Measurements from ENCODE around the gene KIRREL1. TPM values are rescaled to one million over a fixed set of nuclear protein-coding genes. Genes with fewer than 3 reads are reported as not detected.
A peak's percentile ranks its signal among the peaks of the same experiment; 100 is the strongest.

KIRREL1 gene
- total RNA-seq, 1 donor from 2014 or later = 195 TPM

- H2AFZ ChIP-seq (ENCODE audit: low read depth, low read length) = no peak overlapping the region
- H3K9me3 ChIP-seq (ENCODE audit: insufficient read depth, low read depth, low read length) = no peaks in the 10 kb centered on the region
- H3K9ac ChIP-seq (ENCODE audit: low read length) = peak overlapping the region; percentile 96
- H3K27me3 ChIP-seq (ENCODE audit: insufficient read depth, low read length) = no peaks in the 10 kb centered on the region
- H3K36me3 ChIP-seq (ENCODE audit: insufficient read depth, low read length) = peaks cover 2% of the 10 kb centered on the region
- peak overlapping the region; percentile 94 for H3K4me3 ChIP-seq (ENCODE audit: insufficient read depth, low read depth, low read length)
- H3K4me2 ChIP-seq (ENCODE audit: low read length) = peak overlapping the region; percentile 90
- Mint-ChIP-seq H3K4me3 (ENCODE audit: unreplicated experiment) (peak overlapping the region; percentile 88), H3K4me1 (ENCODE audit: low read depth, unreplicated experiment) (peaks cover 48% of the 10 kb centered on the region), H3K9me3 (ENCODE audit: unreplicated experiment) (no peaks in the 10 kb centered on the region), H3K36me3 (ENCODE audit: low read depth, unreplicated experiment) (peaks cover 5% of the 10 kb centered on the region), H3K27ac (ENCODE audit: unreplicated experiment) (peak overlapping the region; percentile 70), H3K27me3 (ENCODE audit: low read depth, unreplicated experiment) (no peaks in the 10 kb centered on the region)
- H4K20me1 ChIP-seq (ENCODE audit: insufficient read depth, low read length) = peaks cover 62% of the 10 kb centered on the region
- no peak for FAIRE-seq
- TF ChIP-seq CTCF (IDR thresholded peaks at IDR 0.05; ENCODE audit: insufficient read depth, low read depth, low read length) = no peak
- no peak for TF ChIP-seq EZH2 (IDR thresholded peaks at IDR 0.05; ENCODE audit: insufficient read depth, low read length)
- DNase-seq (ENCODE audit: low read depth) = no peak
- peaks cover 32% of the 10 kb centered on the region for H3K4me1 ChIP-seq (ENCODE audit: insufficient read depth, low read length)
- no peak overlapping the region for H3K27ac ChIP-seq (ENCODE audit: low read depth, low read length)
- H3K79me2 ChIP-seq (ENCODE audit: insufficient read depth, low read length) = peaks cover 73% of the 10 kb centered on the region
Measured at GRCh38 chr1:157995583-157996169, 2.2 kb downstream of the KIRREL1 start.

- Histone ChIP-seq H3K79me2 (ENCODE audit: insufficient read depth, low read length) (peaks cover 80% of the 10 kb centered on the region), H3K4me1 (ENCODE audit: insufficient read depth, low read length) (peaks cover 32% of the 10 kb centered on the region), H3K27ac (ENCODE audit: low read depth, low read length) (no peak overlapping the region), H3K9ac (ENCODE audit: low read length) (peak overlapping the region; percentile 96), H4K20me1 (ENCODE audit: insufficient read depth, low read length) (peaks cover 69% of the 10 kb centered on the region), H3K4me2 (ENCODE audit: low read length) (peak overlapping the region; percentile 90), H3K4me3 (ENCODE audit: insufficient read depth, low read depth, low read length) (no peak overlapping the region), H2AFZ (ENCODE audit: low read depth, low read length) (no peak overlapping the region), H3K27me3 (ENCODE audit: insufficient read depth, low read length) (no peaks in the 10 kb centered on the region), H3K36me3 (ENCODE audit: insufficient read depth, low read length) (peaks cover 2% of the 10 kb centered on the region), H3K9me3 (ENCODE audit: insufficient read depth, low read depth, low read length) (no peaks in the 10 kb centered on the region)
- DNase-seq (ENCODE audit: low read depth) = no peak
- H3K36me3 Mint-ChIP-seq (ENCODE audit: low read depth, unreplicated experiment) = peaks cover 8% of the 10 kb centered on the region
- no peaks in the 10 kb centered on the region for H3K27me3 Mint-ChIP-seq (ENCODE audit: low read depth, unreplicated experiment)
- H3K27ac Mint-ChIP-seq (ENCODE audit: unreplicated experiment) = no peak overlapping the region
- TF ChIP-seq CTCF (IDR thresholded peaks at IDR 0.05; ENCODE audit: insufficient read depth, low read depth, low read length) (no peak), EZH2 (IDR thresholded peaks at IDR 0.05; ENCODE audit: insufficient read depth, low read length) (no peak)
- no peak for FAIRE-seq
- no peaks in the 10 kb centered on the region for H3K9me3 Mint-ChIP-seq (ENCODE audit: unreplicated experiment)
- peak overlapping the region; percentile 88 for H3K4me3 Mint-ChIP-seq (ENCODE audit: unreplicated experiment)
- peaks cover 55% of the 10 kb centered on the region for H3K4me1 Mint-ChIP-seq (ENCODE audit: low read depth, unreplicated experiment)
Measured at GRCh38 chr1:157996433-157996832, 3.0 kb downstream of the KIRREL1 start.

DNA sequence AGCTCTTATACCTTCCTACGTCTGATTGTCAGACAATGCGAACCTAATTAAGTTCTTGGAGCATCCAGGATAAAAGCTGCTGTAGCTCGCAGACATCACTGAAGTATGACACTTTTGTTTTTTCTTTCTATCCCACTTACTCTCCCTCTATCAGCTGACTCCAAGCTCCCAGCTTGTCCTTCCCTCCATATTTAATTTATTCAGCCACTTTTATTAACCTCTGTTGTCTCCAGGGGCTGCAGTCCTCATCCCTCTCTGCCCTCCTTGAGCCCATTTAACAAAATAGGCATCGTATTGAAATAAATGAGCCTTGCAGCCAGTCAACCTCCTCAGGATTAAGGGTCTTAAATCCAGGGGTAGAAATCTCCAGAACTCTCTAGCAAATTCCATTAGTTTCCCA, 7.1 kb downstream of the KIRREL1 start:
- FAIRE-seq = no peak
- H3K4me2 ChIP-seq (ENCODE audit: low read length) = no peak overlapping the region
- no peak overlapping the region for H3K27ac ChIP-seq (ENCODE audit: low read depth, low read length)
- peaks cover 10% of the 10 kb centered on the region for H3K36me3 Mint-ChIP-seq (ENCODE audit: low read depth, unreplicated experiment)
- H4K20me1 ChIP-seq (ENCODE audit: insufficient read depth, low read length) = peaks cover 75% of the 10 kb centered on the region
- peaks cover 41% of the 10 kb centered on the region for H3K4me1 ChIP-seq (ENCODE audit: insufficient read depth, low read length)
- no peak overlapping the region for H2AFZ ChIP-seq (ENCODE audit: low read depth, low read length)
- H3K4me1 Mint-ChIP-seq (ENCODE audit: low read depth, unreplicated experiment) = peaks cover 81% of the 10 kb centered on the region
- peaks cover 2% of the 10 kb centered on the region for H3K36me3 ChIP-seq (ENCODE audit: insufficient read depth, low read length)
- peak overlapping the region; percentile 36 for H3K27ac Mint-ChIP-seq (ENCODE audit: unreplicated experiment)
- no peaks in the 10 kb centered on the region for H3K9me3 Mint-ChIP-seq (ENCODE audit: unreplicated experiment)
- H3K9me3 ChIP-seq (ENCODE audit: insufficient read depth, low read depth, low read length) = no peaks in the 10 kb centered on the region
- no peaks in the 10 kb centered on the region for H3K27me3 Mint-ChIP-seq (ENCODE audit: low read depth, unreplicated experiment)
- no peak overlapping the region for H3K4me3 ChIP-seq (ENCODE audit: insufficient read depth, low read depth, low read length)
- H3K9ac ChIP-seq (ENCODE audit: low read length) = no peak overlapping the region
- TF ChIP-seq CTCF (IDR thresholded peaks at IDR 0.05; ENCODE audit: insufficient read depth, low read depth, low read length) (no peak), EZH2 (IDR thresholded peaks at IDR 0.05; ENCODE audit: insufficient read depth, low read length) (no peak)
- H3K27me3 ChIP-seq (ENCODE audit: insufficient read depth, low read length) = no peaks in the 10 kb centered on the region
- H3K4me3 Mint-ChIP-seq (ENCODE audit: unreplicated experiment) = no peak overlapping the region
- DNase-seq (ENCODE audit: low read depth) = no peak
- peaks cover 100% of the 10 kb centered on the region for H3K79me2 ChIP-seq (ENCODE audit: insufficient read depth, low read length)
